GM13976 (cell line): ENCODE results near the gene CRHR2.

Source experiments
- DNase-seq: peaks from one replicate; pipeline ENCODE4 v3.0.0; 2012; ENCODE audit warnings: low spot score
- in situ Hi-C: fragments of 300-500 bp; cut with MboI; formaldehyde crosslinking; loops from one replicate; pipeline ENCODE4 v1.12.0; 2022; ENCODE audit warnings: low sequenced_read_pairs, mixed read lengths, inconsistent platforms; ENCODE audit not compliant: unreplicated experiment
- TF ChIP-seq, protein P1 (sequence below): IDR thresholded peaks from 2 replicates; pipeline ENCODE4 v1.5.1; 2012; ENCODE audit warnings: borderline replicate concordance, mild to moderate bottlenecking; ENCODE audit not compliant: insufficient read depth; ENCODE audit errors: extremely low read depth, missing control alignments, control extremely low read depth

Gene CRHR2

DNA sequence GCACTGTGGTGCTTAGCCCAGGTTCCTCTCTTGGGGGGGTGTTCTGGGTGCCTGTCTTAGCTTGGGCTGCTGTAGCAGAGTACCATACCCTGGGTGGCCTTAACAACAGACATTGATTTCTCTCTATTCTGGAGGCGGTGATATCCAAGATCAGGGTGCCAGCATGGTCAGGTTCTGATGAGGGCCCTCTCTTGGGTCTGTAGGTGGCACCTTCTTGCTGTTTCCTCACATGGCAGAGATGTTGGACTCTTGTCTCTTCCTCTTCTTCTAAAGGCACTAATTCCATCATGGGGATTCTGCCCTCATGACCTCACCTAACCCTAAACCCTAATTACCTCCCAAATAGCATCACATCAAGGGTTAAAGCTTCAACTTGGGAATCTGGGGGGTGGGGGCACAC lies 19.9 kb upstream of the CRHR2 start:
- in situ Hi-C loops: no loop called here
- no peak for DNase-seq
- TF ChIP-seq, protein P1, sequence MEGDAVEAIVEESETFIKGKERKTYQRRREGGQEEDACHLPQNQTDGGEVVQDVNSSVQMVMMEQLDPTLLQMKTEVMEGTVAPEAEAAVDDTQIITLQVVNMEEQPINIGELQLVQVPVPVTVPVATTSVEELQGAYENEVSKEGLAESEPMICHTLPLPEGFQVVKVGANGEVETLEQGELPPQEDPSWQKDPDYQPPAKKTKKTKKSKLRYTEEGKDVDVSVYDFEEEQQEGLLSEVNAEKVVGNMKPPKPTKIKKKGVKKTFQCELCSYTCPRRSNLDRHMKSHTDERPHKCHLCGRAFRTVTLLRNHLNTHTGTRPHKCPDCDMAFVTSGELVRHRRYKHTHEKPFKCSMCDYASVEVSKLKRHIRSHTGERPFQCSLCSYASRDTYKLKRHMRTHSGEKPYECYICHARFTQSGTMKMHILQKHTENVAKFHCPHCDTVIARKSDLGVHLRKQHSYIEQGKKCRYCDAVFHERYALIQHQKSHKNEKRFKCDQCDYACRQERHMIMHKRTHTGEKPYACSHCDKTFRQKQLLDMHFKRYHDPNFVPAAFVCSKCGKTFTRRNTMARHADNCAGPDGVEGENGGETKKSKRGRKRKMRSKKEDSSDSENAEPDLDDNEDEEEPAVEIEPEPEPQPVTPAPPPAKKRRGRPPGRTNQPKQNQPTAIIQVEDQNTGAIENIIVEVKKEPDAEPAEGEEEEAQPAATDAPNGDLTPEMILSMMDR: no peak

DNA sequence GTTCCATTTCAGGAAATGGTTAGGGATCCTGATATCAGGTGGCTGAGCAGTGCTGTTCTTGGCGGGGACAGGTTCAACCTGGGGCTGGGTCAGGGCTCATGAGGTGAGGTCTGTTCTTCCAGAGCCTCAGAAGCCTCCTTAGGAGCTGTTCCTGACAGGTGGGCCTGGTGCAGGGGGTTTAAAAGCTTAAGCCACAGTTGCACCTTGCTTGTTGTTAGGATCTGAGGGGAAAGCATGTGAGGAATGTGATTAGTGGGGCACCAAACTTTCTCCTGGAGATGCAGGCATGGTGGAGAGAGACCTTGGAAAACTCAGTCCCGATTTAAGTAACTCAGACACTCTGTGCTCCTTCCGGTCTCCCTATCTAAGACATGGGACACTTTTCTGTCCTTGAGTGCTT lies 18.7 kb upstream of the CRHR2 start:
- TF ChIP-seq, protein P1: no peak
- in situ Hi-C loops: no loop called here
- no peak for DNase-seq

DNA sequence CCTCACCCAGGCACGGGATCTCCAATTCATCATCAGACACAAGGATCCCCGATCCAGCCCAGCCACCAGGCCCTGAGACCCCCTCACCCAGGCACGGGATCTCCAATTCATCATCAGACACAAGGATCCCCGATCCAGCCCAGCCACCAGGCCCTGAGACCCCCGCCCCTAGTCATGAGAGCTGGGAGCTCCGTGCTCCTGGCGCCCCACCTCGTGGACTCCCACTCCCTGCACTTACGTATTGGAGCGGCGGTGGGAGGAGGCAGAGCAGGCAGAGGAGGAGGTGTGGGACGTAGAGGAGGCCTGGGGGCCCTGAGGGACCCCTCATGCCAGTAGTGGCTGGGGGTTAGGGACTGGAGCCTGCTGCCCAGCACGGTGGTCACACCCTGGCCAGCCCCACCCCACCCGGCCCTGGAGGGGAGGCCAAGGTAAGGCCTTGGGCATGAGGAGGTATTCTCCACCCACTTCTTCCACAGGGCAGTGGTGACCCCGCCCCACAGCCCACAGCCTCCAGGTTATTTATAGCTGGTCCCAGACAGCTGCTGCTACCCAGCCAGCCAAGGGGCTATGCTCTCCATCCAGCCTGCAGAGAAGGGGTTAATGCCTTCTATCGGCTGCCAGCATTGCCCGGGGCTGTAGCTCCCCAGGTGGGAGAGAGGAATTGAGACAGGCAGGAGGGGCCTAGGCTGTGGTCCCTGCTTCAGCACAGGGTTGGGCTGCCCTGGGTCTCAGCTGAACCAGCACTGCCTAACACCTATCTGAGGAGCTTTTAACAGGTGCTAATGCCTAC lies 17.6 kb upstream of the CRHR2 start:
- in situ Hi-C loops: no loop called here
- no peak for DNase-seq
- TF ChIP-seq, protein P1: no peak

DNA sequence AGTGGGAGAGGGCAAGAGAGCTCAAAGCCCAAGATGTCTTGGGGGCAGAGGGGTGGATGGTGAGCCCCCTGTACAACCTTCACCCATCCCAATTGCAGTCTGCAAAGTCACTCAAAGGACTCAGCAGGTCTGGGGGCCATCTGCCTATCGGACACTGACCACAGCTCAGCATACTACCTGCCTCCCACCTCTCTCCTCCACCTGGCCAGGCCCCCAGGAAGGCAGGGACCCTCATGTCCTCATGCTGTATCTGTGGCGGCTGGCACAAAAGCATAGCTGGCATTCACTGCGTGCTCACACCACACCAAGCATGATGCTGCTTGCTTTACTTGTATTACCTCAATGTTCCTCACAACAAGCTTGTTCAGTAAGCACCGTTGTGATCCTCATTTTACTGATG lies 16.2 kb upstream of the CRHR2 start:
- in situ Hi-C loops: no loop called here
- no peak for DNase-seq

DNA sequence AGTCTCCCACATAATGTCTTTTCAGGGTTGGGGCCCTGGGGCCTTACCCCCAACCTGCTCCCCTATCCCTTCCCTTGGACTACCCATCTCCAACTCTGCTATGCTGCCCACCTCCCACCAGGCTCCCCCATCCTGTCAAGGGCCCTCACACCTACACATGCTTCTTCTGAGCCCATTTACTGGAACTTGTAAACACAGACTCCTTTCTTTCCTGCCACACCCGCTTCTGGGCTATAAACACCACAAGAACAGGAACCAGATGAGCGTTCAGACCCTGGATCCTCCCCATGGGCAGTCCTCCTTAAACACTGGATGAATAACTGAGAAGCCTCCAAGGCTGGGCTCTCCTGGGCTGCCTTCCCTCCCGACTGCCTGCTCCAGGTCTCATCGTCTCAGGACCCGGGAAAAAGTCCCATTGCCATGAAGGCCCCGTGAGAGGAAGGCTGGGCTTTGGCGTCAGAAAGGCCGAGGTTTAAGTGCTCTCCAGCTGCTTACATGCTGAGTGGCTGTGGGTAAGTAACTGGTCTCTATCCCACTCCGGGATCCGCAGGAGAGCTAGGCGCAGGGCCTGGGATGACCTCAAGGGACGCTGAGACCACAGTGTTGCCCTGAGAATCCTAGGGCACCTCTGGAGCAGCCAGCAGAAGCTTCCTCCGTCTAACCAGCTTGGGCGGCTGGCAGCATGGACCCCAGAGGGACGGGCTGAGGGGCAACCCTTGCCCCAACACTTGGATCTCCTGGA lies 15.6 kb upstream of the CRHR2 start:
- in situ Hi-C loops: no loop called here
- DNase-seq: no peak
- TF ChIP-seq, protein P1: no peak

More for the DNA sequence above, 16.2 kb upstream of the CRHR2 start:
- TF ChIP-seq, protein P1: no peak

DNA sequence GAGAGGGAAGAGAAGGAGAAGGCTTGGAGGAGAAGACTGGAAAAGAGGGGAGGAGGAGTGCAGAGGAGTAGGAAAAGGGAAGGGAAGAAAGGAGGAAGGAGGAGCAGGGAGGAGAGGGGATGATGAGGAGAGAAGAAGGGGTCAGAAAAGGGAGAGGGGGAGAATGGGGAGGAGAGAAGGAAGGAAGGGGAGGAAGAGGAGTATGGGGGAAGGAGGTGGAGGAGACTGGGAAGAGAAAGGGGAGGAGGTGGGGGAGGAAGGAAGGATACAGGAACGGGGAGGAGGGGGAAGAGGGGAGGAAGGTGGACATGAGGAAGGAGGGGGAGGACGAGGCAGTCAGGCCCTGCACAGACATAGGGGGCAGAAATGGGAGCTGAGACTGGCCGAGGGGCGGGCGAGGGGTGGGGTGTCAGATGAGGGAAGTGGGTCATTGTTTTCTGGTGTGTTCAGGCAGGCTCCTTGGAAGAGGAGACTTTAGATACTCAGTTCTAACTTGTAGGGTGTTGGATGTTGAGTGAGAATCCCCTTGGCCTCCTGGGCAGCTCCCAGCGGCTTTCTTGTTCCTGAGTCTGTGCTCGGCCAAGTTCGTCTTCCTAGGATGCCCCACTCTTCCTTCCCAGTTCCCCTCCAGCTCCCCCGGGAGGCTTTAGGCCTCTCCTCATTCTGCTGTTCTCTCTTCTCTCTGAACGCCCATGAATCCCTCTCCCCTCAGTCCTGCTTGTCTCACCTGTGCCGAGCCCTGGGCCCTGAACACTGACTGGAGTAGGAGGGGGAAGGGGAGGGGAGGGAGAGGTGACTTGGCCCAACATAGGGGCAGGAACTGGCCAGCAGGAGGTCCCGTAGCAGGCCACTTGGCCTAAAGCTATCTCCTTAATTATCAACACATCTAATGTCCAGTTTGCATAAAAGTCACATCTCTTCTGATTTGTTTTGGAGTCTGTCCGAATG lies 12.8 kb upstream of the CRHR2 start:
- TF ChIP-seq, protein P1: no peak
- no peak for DNase-seq
- in situ Hi-C loops: no loop called here
